Measurements from ENCODE around the gene CBS. TPM values are rescaled to one million over a fixed set of nuclear protein-coding genes. Genes with fewer than 3 reads are reported as not detected.
"Not testable (repeated sequence)": the region's sequence is repeated elsewhere in the genome, so short reads cannot be mapped to it uniquely, and the experiment has no call there.

Gene CBS
- total RNA-seq, 1 donor, result 0.81 TPM

DNA sequence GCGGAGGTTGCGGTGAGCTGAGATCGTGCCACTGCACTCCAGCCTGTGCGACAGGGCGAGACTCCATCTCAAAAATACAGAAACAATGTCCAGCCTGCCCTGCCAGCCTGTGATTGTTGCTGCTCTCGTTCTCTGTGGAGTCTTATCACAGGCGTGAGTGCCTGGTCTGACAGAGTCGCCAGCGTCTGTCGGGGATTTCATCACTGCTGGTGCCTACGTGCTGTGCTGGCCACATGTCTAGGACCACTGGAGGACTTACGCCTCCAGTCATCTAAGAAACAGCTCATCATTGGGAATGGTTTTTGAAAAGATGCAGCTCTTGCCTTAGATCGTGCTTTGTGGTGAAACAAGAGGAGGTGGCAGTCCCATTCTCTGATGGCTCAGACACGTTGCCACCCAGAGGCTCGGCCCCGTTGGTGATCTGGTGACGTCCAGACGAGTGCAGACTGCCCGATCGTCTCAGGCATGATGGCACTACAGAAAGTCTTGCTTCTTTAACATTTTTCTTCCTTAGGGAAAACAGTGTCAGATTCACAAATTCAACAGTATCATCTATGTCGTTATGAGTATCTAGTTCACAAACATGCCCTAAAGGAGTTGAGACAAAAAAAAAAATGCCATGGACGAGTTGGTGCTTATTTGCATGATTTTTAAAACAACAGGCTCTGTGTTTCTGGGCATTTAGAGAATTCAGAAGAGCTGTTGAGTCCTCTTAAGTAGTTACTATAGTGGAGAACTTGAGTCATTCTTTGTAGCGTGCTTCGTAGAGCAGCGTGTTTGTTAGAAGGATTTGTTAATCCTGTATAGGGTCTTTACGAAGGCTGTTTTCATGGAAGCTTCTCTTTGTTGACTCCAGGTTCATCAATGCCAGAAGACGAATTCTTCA lies 47.5 kb downstream of the CBS start:
- DNase-seq (ENCODE audit: low read depth in 2 of 3, low spot score in 2 of 3), result no peak

DNA sequence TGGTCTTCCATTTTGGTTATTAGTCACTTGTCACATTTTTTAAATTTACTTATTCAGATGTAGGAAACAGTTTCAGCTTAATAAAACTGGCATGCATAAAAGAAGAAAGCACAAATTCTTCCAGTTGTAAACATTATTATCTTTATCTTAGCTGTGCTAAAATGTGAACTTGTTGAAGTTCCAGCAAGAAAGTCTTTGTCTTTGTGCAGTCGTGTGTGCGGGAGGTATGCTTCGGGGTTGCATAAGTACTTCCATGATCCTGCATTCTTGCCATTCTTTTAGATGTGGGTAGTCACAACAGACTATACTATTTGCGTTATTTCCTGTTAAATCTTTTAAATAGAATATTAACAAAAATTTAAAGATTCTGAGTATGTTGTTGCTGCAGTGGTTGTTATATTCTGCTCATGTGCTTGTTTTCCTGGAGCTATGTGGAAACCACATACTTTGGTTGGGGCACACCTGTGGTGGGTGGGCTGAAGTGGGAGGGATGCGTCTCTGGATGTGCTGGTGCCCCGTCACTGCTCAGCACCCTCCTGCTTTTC lies 49.9 kb downstream of the CBS start:
- no peak for DNase-seq (ENCODE audit: low read depth in 2 of 3, low spot score in 2 of 3)

DNA sequence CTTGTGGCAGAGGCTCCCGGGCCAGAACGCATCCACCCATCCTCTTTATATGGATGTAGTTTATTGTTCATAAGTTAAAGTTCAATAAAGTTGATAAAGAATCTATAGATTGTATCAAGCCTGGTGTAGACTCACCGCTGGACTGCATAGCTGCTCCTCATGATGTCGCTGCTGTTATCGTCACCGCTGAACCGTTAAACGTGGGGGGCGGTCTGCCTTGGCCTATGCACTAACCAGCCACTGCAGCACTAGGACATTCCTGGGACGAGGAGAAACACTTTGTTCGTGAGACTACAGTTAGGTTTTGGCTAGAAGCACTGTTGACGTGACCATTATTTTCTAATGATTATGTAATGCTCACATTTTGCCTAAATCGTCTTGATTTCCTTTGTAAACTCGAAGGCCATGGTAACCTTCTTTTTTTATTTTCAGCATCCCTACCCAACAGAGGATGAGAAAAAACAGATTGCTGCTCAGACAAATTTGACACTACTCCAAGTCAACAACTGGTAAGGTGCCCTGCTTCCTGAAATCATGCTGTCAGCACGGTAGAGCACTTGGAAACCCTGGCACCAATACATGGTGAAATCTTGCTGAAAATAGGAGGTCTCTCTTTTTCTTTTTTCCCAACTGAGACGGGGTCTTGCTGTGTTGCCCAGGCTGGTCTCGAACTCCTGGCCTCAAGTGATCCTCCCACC lies 51.0 kb downstream of the CBS start:
- DNase-seq (ENCODE audit: low read depth in 2 of 3, low spot score in 2 of 3), result no peak

- DNase-seq (ENCODE audit: low read depth in 2 of 3, low spot score in 2 of 3), result no peak
These were observed 52.5 kb downstream of the CBS start for GRCh38 chr21:43023175-43023574.

- no peak for DNase-seq (ENCODE audit: low read depth in 2 of 3, low spot score in 2 of 3)
These were observed 53.7 kb downstream of the CBS start for GRCh38 chr21:43021756-43022600.

DNA sequence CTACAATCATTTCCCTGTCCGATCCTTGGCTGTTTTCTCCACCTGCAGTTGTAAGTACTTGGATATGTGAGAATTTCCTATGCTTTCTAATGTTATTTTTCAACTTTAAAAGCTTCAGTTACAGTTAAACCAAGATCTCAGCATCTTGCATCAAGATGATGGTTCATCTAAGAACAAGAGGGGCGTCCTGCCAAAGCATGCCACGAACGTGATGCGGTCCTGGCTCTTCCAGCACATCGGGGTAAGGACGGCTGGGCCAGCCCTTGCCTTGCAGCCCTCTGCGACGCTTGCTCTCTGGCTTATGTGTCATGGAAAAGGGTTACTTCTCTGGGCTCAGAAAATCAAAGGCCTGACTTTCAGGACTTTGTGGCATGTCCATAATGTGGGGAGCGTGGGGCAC lies 54.4 kb downstream of the CBS start:
- no peak for DNase-seq (ENCODE audit: low read depth in 2 of 3, low spot score in 2 of 3)

DNA sequence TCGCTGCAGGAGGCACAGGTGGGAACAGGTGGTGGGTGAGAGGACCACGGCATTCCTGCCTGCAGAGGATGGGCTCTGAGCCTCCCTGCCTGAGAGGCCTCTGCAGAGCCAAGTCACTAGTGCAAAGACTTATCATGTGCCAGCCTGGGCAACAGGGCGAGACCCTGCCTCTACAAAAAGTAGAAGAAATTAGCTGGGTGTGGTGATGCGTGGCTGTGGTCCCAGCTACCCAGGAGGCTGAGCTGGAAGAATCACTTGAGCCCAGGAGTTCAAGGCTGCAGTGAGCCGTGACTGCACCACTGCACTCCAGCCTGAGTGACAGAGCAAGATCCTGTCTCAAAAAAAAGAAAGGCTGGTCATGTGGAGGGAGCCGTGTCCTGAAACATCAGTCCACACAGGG lies 54.9 kb downstream of the CBS start:
- DNase-seq (ENCODE audit: low read depth in 2 of 3, low spot score in 2 of 3), result no peak

DNA sequence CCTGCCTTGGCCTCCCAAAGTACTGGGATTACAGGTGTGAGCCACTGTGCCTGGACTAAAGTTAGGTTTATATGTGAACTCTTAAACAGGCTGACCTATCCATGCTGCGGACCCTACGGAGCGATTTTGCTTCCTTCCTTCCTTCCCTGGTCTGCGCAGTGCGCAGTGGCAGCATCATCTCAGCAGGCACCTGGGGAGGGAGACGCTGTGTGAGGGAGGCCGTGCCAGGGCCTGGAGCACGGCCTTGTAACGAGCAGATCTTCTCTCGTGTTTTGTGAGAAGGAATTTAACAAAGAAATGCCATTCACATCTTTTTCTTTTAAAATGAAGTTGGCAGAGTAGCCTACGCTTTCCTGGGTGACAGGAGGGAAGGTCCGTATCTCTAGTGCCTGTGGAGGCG lies 55.5 kb downstream of the CBS start:
- no peak for DNase-seq (ENCODE audit: low read depth in 2 of 3, low spot score in 2 of 3)

DNA sequence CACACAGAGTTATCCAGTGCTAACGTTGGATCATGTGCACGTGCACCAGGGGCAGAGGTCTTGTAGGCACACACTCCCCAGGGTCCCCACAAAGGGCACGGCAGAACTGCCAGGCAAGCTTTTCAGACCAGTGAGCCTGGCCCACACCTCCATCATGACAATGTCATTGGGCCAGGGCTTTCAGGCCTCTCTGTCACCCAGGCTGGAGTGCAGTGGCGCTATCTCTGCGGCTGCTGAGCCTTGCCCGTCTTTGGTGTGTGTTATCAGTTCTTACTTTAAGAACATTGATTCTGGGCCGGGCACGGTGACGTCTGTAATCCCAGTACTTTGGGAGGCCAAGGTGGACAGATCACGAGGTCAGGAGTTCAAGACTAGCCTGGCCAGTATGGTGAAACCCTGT lies 57.1 kb downstream of the CBS start:
- no peak for DNase-seq (ENCODE audit: low read depth in 2 of 3, low spot score in 2 of 3)

DNA sequence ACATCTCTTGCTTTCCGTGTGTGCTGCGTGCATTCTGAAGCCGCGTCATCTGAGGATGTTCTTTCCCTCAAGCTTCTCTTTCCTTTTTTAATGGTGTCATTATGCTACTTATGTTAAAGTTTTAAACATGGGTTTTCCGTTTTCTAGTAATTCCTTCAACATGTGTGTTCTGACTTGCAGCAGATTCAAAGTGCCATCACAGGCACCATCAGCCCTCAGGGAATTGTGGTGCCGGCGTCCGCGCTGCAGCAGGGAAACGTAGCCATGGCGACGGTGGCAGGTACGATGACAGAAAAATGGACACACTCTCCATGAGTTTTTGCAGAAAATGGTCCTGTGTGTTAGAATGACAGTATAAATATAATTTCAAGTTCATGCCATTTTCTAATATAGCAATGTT lies 58.9 kb downstream of the CBS start:
- no peak for DNase-seq (ENCODE audit: low read depth in 2 of 3, low spot score in 2 of 3)

DNA sequence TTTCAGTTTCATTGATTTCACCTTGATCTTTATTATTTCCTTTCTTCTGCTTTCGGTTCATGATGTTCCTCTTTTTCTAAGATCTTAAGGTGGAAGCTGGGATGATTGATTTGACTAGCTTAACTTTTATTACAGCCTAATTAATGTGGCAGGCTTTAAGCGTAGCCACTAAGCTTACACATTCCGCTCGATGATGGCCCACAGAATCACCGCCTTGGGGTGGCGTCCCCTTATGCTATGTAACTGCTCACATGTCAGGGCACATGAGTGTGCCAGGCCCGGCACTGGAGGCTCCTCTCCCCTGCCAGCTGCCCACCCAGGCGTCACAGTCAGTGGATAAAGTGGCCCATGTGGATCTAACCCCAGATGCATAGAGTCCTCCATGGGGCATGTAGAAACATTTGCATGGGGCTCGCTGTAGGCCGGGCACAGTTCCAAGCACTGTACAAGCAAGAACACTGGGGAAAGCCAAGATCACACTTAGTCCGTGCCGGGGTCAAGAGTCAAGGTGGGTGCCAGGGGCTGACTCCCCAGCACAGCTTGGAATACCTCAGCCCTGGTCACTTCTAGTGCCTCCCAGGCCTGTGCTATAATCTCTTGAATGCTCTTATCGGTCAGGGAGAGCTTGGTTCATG lies 59.6 kb downstream of the CBS start:
- peak in 2 of 3 donors; percentile 10 to 42 for DNase-seq (ENCODE audit: low read depth in 2 of 3, low spot score in 2 of 3)

GRCh38 chr21:43012596-43012995 lies 63.0 kb downstream of the CBS start:
- DNase-seq (ENCODE audit: low read depth in 2 of 3, low spot score in 2 of 3), result no peak

- no peak for DNase-seq (ENCODE audit: low read depth in 2 of 3, low spot score in 2 of 3)
These were observed 68.8 kb downstream of the CBS start for GRCh38 chr21:43006874-43007208.

DNA sequence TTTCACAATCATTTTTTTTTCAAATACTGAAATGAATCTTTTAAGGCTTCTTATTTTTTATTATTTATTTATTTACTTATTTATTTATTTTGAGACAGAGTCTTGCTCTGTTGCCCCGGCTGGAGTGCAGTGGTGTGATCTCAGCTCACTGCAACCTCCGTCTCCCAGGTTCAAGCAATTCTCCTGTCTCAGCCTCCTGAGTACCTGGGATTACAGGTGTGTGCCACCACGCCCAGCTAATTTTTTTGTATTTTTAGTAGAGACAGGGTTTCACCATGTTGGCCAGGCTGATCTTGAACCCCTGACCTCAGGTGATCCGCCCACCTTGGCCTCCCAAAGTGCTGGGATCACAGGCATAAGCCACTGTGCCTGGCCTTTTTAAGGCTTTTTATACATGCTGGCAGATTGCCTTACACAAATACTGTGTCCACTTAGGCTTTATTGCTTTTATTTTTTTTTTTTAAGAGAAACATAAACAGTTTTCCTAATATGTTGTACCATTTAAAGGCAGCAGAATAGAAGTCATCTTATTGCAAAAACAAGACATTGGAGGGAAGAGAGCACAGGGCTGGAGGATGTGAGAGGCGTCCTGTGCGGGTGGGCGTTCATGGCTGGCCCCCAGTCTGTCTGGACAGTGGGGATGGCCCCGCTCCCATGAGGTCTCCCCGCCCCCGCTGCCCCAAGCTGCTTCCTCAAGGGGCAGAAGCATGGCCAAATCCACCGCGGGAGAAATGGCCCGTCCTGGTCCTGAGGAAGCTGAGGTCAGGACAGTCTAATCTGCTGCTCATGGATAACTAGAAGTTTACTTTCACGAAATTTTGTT lies 69.4 kb downstream of the CBS start:
- not testable (repeated sequence) for DNase-seq (ENCODE audit: low read depth in 2 of 3, low spot score in 2 of 3)

DNA sequence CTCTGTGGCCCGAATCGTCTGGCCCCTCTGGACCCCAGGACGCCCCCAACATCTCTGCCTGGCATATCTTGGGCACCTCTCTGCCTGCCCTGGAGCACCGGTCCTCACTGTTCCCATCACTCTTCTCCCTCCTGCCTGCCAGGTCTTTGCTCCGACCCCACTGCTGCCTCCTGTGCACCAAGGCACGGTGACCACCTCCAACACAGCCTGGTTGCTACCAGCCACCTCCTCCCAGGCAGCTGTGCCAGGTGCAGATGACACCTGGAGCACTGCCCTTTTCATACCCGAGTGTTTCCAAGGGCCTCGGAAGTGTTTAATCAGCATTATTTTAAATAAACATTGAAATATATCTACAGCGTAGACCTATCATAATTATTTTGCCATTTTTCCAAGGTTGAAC lies 70.0 kb downstream of the CBS start:
- DNase-seq (ENCODE audit: low read depth in 2 of 3, low spot score in 2 of 3), result no peak

- no peak for DNase-seq (ENCODE audit: low read depth in 2 of 3, low spot score in 2 of 3)
These were observed 70.7 kb downstream of the CBS start for GRCh38 chr21:43004926-43005325.
